ENCODE results near the gene TRPC1.

The TRPC1 gene

GRCh38 chr3:142853270-142854168, 129.7 kb downstream of the TRPC1 start:
- Histone ChIP-seq H3K4me3 (ENCODE audit: insufficient read length, low read depth) (no peak overlapping the region), H3K27me3 (ENCODE audit: insufficient read depth, insufficient read length) (no peaks in the 10 kb centered on the region), H3K9me3 (ENCODE audit: insufficient read depth, low read length) (no peaks in the 10 kb centered on the region), H3K9ac (ENCODE audit: insufficient read length, low read depth) (no peak overlapping the region), H3K36me3 (ENCODE audit: insufficient read depth, insufficient read length, low read length) (no peaks in the 10 kb centered on the region), H3K4me1 (ENCODE audit: insufficient read depth, insufficient read length) (no peaks in the 10 kb centered on the region)
- DNase-seq (ENCODE audit: low read depth, low spot score), result no peak
- TF ChIP-seq SUZ12 (IDR thresholded peaks at IDR 0.05; ENCODE audit: extremely low read depth, insufficient read depth, insufficient read length) (no peak), ZNF274 (IDR thresholded peaks at IDR 0.05; ENCODE audit: low read depth, low read length) (no peak), YY1 (IDR thresholded peaks at IDR 0.05; ENCODE audit: insufficient read depth, insufficient read length) (no peak)

- no peak for TF ChIP-seq ZNF274 (IDR thresholded peaks at IDR 0.05; ENCODE audit: low read depth, low read length)
- no peak for TF ChIP-seq YY1 (IDR thresholded peaks at IDR 0.05; ENCODE audit: insufficient read depth, insufficient read length)
- no peak for TF ChIP-seq SUZ12 (IDR thresholded peaks at IDR 0.05; ENCODE audit: extremely low read depth, insufficient read depth, insufficient read length)
Measured at GRCh38 chr3:142857056-142857455, 133.2 kb downstream of the TRPC1 start.

More at GRCh38 chr3:142857056-142857455, 133.2 kb downstream of the TRPC1 start:
- no peak overlapping the region for H3K9ac ChIP-seq (ENCODE audit: insufficient read length, low read depth)
- H3K9me3 ChIP-seq (ENCODE audit: insufficient read depth, low read length), result no peaks in the 10 kb centered on the region
- peaks cover 5% of the 10 kb centered on the region for H3K4me1 ChIP-seq (ENCODE audit: insufficient read depth, insufficient read length)
- H3K36me3 ChIP-seq (ENCODE audit: insufficient read depth, insufficient read length, low read length), result no peaks in the 10 kb centered on the region
- H3K4me3 ChIP-seq (ENCODE audit: insufficient read length, low read depth), result no peak overlapping the region
- H3K27me3 ChIP-seq (ENCODE audit: insufficient read depth, insufficient read length), result no peaks in the 10 kb centered on the region
- DNase-seq (ENCODE audit: low read depth, low spot score), result no peak

Data from NT2/D1 (cell line).